Measurements from ENCODE around the gene PARD3B.

GRCh38 chr2:204900910-204901309 lies 355.6 kb downstream of the PARD3B start:
- TF ChIP-seq CTCF (IDR thresholded peaks at IDR 0.05 in 2 of 3, conservative IDR thresholded peaks at IDR 0.05 in 1 of 3; ENCODE audit: borderline replicate concordance in 1 of 3, insufficient read depth in 1 of 3, low read depth in 2 of 3, low read length in 2 of 3) (no peak), REST (IDR thresholded peaks at IDR 0.05; ENCODE audit: low read depth) (no peak), EZH2 (IDR thresholded peaks at IDR 0.05) (no peak), MAX (IDR thresholded peaks at IDR 0.05) (no peak), POLR2AphosphoS5 (IDR thresholded peaks at IDR 0.05; ENCODE audit: low read depth, low read length) (no peak)
